Adrenal gland (tissue), 5 donors: Measurements from ENCODE around the gene RNF181.

Source experiments
- POLR2A ChIP-seq, 2 donors: fragments of 450-650 bp; IDR thresholded peaks; one replicate each; pipeline ENCODE4 v1.6.1; 2017; ENCODE audit warnings: antibody characterized with exemption in 2 of 2, mild to moderate bottlenecking in 2 of 2, moderate library complexity in 1 of 2
- TF ChIP-seq, protein P1 (sequence below), 6 experiments: fragments of 450-650 bp in 4 of 6; fragments of 200-600 bp in 2 of 6; sonication (generic) in 1 of 6; IDR thresholded peaks; 1 replicate in 5 of 6; 2 replicates in 1 of 6; pipeline versions ENCODE4 v1.5.1 to v1.8.0; 2016 to 2021; ENCODE audit warnings: antibody characterized with exemption in 6 of 6, mild to moderate bottlenecking in 2 of 6, moderate library complexity in 1 of 6
- donor health status: DM: no; HTN: no; CAD: no.

DNA sequence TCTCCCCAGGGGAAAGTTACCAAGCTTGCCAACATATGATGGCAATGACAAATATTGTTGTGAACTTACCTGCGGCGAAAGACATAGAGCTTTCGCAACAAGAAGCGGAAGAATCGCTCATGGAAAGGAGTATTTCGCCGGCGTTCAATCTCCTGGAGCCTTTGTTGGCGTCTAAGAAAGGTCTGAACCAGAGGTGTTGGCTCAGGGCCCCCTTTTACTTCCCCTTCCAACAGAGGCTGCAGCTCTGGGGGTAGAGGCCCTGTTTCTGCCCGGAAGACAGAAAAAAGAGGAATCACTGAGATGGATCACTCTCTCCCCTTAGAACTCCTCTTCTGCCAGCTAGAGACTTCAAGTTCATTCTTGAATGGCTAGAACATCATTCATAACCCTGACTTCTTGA, 45.1 kb upstream of the RNF181 start:
- TF ChIP-seq, protein P1, sequence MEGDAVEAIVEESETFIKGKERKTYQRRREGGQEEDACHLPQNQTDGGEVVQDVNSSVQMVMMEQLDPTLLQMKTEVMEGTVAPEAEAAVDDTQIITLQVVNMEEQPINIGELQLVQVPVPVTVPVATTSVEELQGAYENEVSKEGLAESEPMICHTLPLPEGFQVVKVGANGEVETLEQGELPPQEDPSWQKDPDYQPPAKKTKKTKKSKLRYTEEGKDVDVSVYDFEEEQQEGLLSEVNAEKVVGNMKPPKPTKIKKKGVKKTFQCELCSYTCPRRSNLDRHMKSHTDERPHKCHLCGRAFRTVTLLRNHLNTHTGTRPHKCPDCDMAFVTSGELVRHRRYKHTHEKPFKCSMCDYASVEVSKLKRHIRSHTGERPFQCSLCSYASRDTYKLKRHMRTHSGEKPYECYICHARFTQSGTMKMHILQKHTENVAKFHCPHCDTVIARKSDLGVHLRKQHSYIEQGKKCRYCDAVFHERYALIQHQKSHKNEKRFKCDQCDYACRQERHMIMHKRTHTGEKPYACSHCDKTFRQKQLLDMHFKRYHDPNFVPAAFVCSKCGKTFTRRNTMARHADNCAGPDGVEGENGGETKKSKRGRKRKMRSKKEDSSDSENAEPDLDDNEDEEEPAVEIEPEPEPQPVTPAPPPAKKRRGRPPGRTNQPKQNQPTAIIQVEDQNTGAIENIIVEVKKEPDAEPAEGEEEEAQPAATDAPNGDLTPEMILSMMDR (IDR thresholded peaks at IDR 0.05) = no peak
- TF ChIP-seq POLR2A (IDR thresholded peaks at IDR 0.05) = no peak
